SK-N-SH treated with all-trans-retinoic acid at 6 μM for 48 hours (cell line): ENCODE measurements around the gene PMEL.

ENCODE experiments used
- ATAC-seq: fragments of 200-7000 bp; cut with Tn5 transposase; 3 replicates; pipeline ENCODE4 v1.9.1; 2020; ENCODE audit warnings: mild to moderate bottlenecking, moderate library complexity
- BACH2 ChIP-seq: fragments of 250-450 bp; sonication (Bioruptor Pico); IDR thresholded peaks from 2 replicates; pipeline ENCODE4 v1.9.0; 2021; ENCODE audit warnings: mild to moderate bottlenecking, borderline replicate concordance
- ESRRG ChIP-seq: fragments of 250-450 bp; sonication (Bioruptor Pico); IDR thresholded peaks from 2 replicates; pipeline ENCODE4 v1.6.1; 2021; ENCODE audit warnings: mild to moderate bottlenecking
- GLIS3 ChIP-seq: fragments of 250-450 bp; sonication (Bioruptor Pico); IDR thresholded peaks from 2 replicates; pipeline ENCODE4 v1.5.0; 2020; ENCODE audit warnings: mild to moderate bottlenecking, moderate library complexity
- ISL1 ChIP-seq: fragments of 250-450 bp; sonication (Bioruptor Pico); IDR thresholded peaks from 2 replicates; pipeline ENCODE4 v2.1.2; 2022; ENCODE audit warnings: mild to moderate bottlenecking, moderate library complexity
- OSR1 ChIP-seq: fragments of 250-450 bp; sonication (Bioruptor Pico); IDR thresholded peaks from 2 replicates; pipeline ENCODE4 v1.8.0; 2022; ENCODE audit warnings: moderate library complexity, mild to moderate bottlenecking, inconsistent platforms
- PPARA ChIP-seq: fragments of 250-450 bp; sonication (Bioruptor Pico); IDR thresholded peaks from 2 replicates; pipeline ENCODE4 v1.5.0; 2020; ENCODE audit warnings: mild to moderate bottlenecking, borderline replicate concordance
- RARB ChIP-seq: fragments of 250-450 bp; sonication (Bioruptor Pico); IDR thresholded peaks from 2 replicates; pipeline ENCODE4 v1.8.0; 2021; ENCODE audit warnings: mild to moderate bottlenecking, moderate library complexity
- SNAI2 ChIP-seq: fragments of 250-450 bp; sonication (Bioruptor Pico); IDR thresholded peaks from 2 replicates; pipeline ENCODE4 v1.5.0; 2020; ENCODE audit warnings: mild to moderate bottlenecking, moderate library complexity
- TCF4 ChIP-seq: fragments of 250-450 bp; sonication (Bioruptor Pico); IDR thresholded peaks from 2 replicates; pipeline ENCODE4 v1.8.0; 2021; ENCODE audit warnings: mild to moderate bottlenecking, moderate library complexity, borderline replicate concordance
- TOX ChIP-seq: fragments of 250-450 bp; sonication (Bioruptor Pico); IDR thresholded peaks from 2 replicates; pipeline ENCODE4 v1.8.0; 2021; ENCODE audit warnings: mild to moderate bottlenecking, moderate library complexity, borderline replicate concordance
- ZC3H10 ChIP-seq: fragments of 250-450 bp; sonication (Bioruptor Pico); IDR thresholded peaks from 2 replicates; pipeline ENCODE4 v1.5.1; 2021; ENCODE audit warnings: mild to moderate bottlenecking, moderate library complexity
- ZFP3 ChIP-seq: fragments of 250-450 bp; sonication (Bioruptor Pico); IDR thresholded peaks from 2 replicates; pipeline ENCODE4 v1.5.0; 2020; ENCODE audit warnings: mild to moderate bottlenecking, moderate library complexity
- ZFP30 ChIP-seq: fragments of 450-650 bp; formaldehyde crosslinking; IDR thresholded peaks from 2 replicates; pipeline ENCODE4 v1.5.0; 2022; ENCODE audit warnings: mild to moderate bottlenecking, moderate library complexity
- ZNF565 ChIP-seq: fragments of 450-650 bp; formaldehyde crosslinking; conservative IDR thresholded peaks from 2 replicates; pipeline ENCODE4 v1.5.0; 2020; ENCODE audit warnings: low read depth, mild to moderate bottlenecking, moderate library complexity
- ZNF8 ChIP-seq: fragments of 450-650 bp; formaldehyde crosslinking; IDR thresholded peaks from 2 replicates; pipeline ENCODE4 v1.5.0; 2020; ENCODE audit warnings: mild to moderate bottlenecking, moderate library complexity
- TF ChIP-seq, protein P1 (sequence below): fragments of 250-450 bp; sonication (Bioruptor Pico); IDR thresholded peaks from 2 replicates; pipeline ENCODE4 v1.5.0; 2020; ENCODE audit warnings: mild to moderate bottlenecking, moderate library complexity
- TF ChIP-seq, protein P2 (sequence below): fragments of 250-450 bp; sonication (Bioruptor Pico); IDR thresholded peaks from 2 replicates; pipeline ENCODE4 v1.5.1; 2020; ENCODE audit warnings: low read depth, mild to moderate bottlenecking, moderate library complexity
- TF ChIP-seq, protein P3 (sequence below): fragments of 250-450 bp; sonication (Bioruptor Pico); IDR thresholded peaks from 2 replicates; pipeline ENCODE4 v1.8.0; 2020; ENCODE audit warnings: mild to moderate bottlenecking, moderate library complexity, borderline replicate concordance
- TF ChIP-seq, protein P4 (sequence below): fragments of 250-450 bp; sonication (Bioruptor Pico); IDR thresholded peaks from 2 replicates; pipeline ENCODE4 v1.8.0; 2021; ENCODE audit warnings: low read depth, mild to moderate bottlenecking, moderate library complexity, borderline replicate concordance
- TF ChIP-seq, protein P5 (sequence below): fragments of 250-450 bp; sonication (Bioruptor Pico); IDR thresholded peaks from 2 replicates; pipeline ENCODE4 v1.5.1; 2021; ENCODE audit warnings: mild to moderate bottlenecking, moderate library complexity

The PMEL gene

DNA sequence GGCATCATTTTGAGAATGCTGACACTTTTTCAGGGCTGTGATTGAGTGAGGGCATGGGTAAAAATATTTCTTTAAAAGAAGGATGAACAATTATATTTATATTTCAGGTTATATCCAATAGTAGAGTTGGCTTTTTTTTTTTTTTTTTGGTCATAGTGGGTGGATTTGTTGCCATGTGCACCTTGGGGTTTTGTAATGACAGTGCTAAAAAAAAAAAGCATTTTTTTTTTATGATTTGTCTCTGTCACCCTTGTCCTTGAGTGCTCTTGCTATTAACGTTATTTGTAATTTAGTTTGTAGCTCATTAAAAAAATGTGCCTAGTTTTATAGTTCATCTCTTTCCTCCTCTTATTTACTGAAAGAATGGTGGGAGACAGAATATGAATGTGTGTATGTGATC, 6.6 kb upstream of the PMEL start:
- ATAC-seq: no peak
- no peak for TF ChIP-seq ESRRG (CRISPR knock-in tag)
- no peak for TF ChIP-seq SNAI2 (CRISPR knock-in tag)
- no peak for TF ChIP-seq GLIS3 (CRISPR knock-in tag)
- TF ChIP-seq ISL1 (CRISPR knock-in tag): no peak
- TF ChIP-seq ZNF565: no peak
- TF ChIP-seq, protein P1, sequence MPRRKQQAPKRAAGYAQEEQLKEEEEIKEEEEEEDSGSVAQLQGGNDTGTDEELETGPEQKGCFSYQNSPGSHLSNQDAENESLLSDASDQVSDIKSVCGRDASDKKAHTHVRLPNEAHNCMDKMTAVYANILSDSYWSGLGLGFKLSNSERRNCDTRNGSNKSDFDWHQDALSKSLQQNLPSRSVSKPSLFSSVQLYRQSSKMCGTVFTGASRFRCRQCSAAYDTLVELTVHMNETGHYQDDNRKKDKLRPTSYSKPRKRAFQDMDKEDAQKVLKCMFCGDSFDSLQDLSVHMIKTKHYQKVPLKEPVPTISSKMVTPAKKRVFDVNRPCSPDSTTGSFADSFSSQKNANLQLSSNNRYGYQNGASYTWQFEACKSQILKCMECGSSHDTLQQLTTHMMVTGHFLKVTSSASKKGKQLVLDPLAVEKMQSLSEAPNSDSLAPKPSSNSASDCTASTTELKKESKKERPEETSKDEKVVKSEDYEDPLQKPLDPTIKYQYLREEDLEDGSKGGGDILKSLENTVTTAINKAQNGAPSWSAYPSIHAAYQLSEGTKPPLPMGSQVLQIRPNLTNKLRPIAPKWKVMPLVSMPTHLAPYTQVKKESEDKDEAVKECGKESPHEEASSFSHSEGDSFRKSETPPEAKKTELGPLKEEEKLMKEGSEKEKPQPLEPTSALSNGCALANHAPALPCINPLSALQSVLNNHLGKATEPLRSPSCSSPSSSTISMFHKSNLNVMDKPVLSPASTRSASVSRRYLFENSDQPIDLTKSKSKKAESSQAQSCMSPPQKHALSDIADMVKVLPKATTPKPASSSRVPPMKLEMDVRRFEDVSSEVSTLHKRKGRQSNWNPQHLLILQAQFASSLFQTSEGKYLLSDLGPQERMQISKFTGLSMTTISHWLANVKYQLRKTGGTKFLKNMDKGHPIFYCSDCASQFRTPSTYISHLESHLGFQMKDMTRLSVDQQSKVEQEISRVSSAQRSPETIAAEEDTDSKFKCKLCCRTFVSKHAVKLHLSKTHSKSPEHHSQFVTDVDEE (CRISPR knock-in tag): no peak
- TF ChIP-seq, protein P2, sequence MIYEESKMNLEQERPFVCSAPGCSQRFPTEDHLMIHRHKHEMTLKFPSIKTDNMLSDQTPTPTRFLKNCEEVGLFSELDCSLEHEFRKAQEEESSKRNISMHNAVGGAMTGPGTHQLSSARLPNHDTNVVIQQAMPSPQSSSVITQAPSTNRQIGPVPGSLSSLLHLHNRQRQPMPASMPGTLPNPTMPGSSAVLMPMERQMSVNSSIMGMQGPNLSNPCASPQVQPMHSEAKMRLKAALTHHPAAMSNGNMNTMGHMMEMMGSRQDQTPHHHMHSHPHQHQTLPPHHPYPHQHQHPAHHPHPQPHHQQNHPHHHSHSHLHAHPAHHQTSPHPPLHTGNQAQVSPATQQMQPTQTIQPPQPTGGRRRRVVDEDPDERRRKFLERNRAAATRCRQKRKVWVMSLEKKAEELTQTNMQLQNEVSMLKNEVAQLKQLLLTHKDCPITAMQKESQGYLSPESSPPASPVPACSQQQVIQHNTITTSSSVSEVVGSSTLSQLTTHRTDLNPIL (CRISPR knock-in tag): no peak
- TF ChIP-seq TCF4: no peak
- TF ChIP-seq, protein P3, sequence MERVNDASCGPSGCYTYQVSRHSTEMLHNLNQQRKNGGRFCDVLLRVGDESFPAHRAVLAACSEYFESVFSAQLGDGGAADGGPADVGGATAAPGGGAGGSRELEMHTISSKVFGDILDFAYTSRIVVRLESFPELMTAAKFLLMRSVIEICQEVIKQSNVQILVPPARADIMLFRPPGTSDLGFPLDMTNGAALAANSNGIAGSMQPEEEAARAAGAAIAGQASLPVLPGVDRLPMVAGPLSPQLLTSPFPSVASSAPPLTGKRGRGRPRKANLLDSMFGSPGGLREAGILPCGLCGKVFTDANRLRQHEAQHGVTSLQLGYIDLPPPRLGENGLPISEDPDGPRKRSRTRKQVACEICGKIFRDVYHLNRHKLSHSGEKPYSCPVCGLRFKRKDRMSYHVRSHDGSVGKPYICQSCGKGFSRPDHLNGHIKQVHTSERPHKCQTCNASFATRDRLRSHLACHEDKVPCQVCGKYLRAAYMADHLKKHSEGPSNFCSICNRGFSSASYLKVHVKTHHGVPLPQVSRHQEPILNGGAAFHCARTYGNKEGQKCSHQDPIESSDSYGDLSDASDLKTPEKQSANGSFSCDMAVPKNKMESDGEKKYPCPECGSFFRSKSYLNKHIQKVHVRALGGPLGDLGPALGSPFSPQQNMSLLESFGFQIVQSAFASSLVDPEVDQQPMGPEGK (CRISPR knock-in tag): no peak
- no peak for TF ChIP-seq ZFP3 (CRISPR knock-in tag)
- no peak for TF ChIP-seq TOX
- no peak for TF ChIP-seq PPARA (CRISPR knock-in tag)
- no peak for TF ChIP-seq OSR1 (CRISPR knock-in tag)
- no peak for TF ChIP-seq RARB (CRISPR knock-in tag)
- TF ChIP-seq, protein P4, sequence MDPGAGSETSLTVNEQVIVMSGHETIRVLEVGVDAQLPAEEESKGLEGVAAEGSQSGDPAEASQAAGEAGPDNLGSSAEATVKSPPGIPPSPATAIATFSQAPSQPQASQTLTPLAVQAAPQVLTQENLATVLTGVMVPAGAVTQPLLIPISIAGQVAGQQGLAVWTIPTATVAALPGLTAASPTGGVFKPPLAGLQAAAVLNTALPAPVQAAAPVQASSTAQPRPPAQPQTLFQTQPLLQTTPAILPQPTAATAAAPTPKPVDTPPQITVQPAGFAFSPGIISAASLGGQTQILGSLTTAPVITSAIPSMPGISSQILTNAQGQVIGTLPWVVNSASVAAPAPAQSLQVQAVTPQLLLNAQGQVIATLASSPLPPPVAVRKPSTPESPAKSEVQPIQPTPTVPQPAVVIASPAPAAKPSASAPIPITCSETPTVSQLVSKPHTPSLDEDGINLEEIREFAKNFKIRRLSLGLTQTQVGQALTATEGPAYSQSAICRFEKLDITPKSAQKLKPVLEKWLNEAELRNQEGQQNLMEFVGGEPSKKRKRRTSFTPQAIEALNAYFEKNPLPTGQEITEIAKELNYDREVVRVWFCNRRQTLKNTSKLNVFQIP (CRISPR knock-in tag): no peak
- TF ChIP-seq, protein P5, sequence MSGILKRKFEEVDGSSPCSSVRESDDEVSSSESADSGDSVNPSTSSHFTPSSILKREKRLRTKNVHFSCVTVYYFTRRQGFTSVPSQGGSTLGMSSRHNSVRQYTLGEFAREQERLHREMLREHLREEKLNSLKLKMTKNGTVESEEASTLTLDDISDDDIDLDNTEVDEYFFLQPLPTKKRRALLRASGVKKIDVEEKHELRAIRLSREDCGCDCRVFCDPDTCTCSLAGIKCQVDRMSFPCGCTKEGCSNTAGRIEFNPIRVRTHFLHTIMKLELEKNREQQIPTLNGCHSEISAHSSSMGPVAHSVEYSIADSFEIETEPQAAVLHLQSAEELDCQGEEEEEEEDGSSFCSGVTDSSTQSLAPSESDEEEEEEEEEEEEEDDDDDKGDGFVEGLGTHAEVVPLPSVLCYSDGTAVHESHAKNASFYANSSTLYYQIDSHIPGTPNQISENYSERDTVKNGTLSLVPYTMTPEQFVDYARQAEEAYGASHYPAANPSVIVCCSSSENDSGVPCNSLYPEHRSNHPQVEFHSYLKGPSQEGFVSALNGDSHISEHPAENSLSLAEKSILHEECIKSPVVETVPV: no peak
- no peak for TF ChIP-seq ZC3H10 (CRISPR knock-in tag)
- no peak for TF ChIP-seq BACH2 (CRISPR knock-in tag)

DNA sequence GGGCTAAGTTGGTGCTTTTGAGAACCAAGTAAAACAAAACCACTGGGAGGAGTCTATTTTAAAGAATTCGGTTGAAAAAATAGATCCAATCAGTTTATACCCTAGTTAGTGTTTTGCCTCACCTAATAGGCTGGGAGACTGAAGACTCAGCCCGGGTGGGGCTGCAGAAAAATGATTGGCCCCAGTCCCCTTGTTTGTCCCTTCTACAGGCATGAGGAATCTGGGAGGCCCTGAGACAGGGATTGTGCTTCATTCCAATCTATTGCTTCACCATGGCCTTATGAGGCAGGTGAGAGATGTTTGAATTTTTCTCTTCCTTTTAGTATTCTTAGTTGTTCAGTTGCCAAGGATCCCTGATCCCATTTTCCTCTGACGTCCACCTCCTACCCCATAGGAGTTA, 6.2 kb upstream of the PMEL start:
- no peak for ATAC-seq
- no peak for TF ChIP-seq ZNF565
- no peak for TF ChIP-seq ISL1 (CRISPR knock-in tag)
- no peak for TF ChIP-seq OSR1 (CRISPR knock-in tag)

DNA sequence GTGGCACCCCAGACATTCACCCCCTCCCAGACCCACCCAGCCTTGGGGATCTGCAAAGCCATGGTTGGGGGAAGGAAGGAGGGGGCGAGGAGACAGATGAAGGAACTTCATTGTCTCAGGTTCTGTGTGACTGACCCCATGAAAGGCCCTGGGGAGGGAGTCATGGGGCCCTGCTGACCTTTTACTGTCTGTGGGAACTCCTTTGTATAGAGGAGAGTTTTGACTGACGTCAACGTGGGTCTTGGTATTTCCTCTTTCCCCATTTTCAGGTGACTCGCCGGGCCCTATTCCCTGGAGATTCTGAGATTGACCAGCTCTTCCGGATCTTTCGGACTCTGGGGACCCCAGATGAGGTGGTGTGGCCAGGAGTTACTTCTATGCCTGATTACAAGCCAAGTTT, 4.9 kb upstream of the PMEL start:
- no peak for ATAC-seq
- TF ChIP-seq OSR1 (CRISPR knock-in tag) (no peak), ZNF8 (CRISPR knock-in tag) (no peak), ZFP30 (CRISPR knock-in tag) (no peak), BACH2 (CRISPR knock-in tag) (no peak), TOX (no peak), ZFP3 (CRISPR knock-in tag) (no peak)
- TF ChIP-seq, protein P5: no peak
- TF ChIP-seq, protein P2 (CRISPR knock-in tag): no peak
